Endothelial cell of umbilical vein (primary cell): ENCODE data around the gene CAPN2.

Source experiments
- EZH2 ChIP-seq: IDR thresholded peaks from 2 replicates; pipeline ENCODE4 v1.6.1; 2012; ENCODE audit warnings: borderline replicate concordance, low read depth, mild to moderate bottlenecking, moderate library complexity, low read length, inconsistent platforms; ENCODE audit not compliant: severe bottlenecking
- FOS ChIP-seq: IDR thresholded peaks from 2 replicates; pipeline ENCODE4 v1.6.1; 2011; ENCODE audit warnings: mild to moderate bottlenecking, low read length, moderate library complexity, borderline replicate concordance; ENCODE audit not compliant: insufficient read depth
- JUN ChIP-seq: IDR thresholded peaks from 2 replicates; pipeline ENCODE4 v1.6.1; 2011; ENCODE audit warnings: borderline replicate concordance, low read depth; ENCODE audit not compliant: insufficient read length, insufficient read depth
- MAX ChIP-seq: IDR thresholded peaks from 2 replicates; pipeline ENCODE4 v1.6.1; 2011; ENCODE audit not compliant: insufficient read depth, insufficient read length
- MYC ChIP-seq: IDR thresholded peaks from one replicate; pipeline ENCODE4 v1.6.1; 2011; ENCODE audit warnings: mild to moderate bottlenecking, low read depth, low read length
- POLR2A ChIP-seq: IDR thresholded peaks from 2 replicates; pipeline ENCODE4 v1.6.1; 2012; ENCODE audit warnings: low read depth, mild to moderate bottlenecking, control low read depth, low read length
- POLR2AphosphoS5 ChIP-seq: IDR thresholded peaks from 2 replicates; pipeline ENCODE4 v1.6.1; 2012; ENCODE audit warnings: low read depth, mild to moderate bottlenecking, control low read depth, low read length, moderate library complexity; ENCODE audit not compliant: insufficient read depth
- TF ChIP-seq, protein P1 (sequence below), 2 donors: IDR thresholded peaks; 1 replicate in 1 of 2; 2 replicates in 1 of 2; pipeline ENCODE4 v1.5.1; 2011; ENCODE audit warnings: low read length in 2 of 2, mild to moderate bottlenecking in 2 of 2, moderate library complexity in 2 of 2, control low read depth in 1 of 2, inconsistent platforms in 1 of 2, low read depth in 1 of 2; ENCODE audit not compliant: insufficient read depth in 1 of 2; ENCODE audit errors: extremely low read depth in 1 of 2

DNA sequence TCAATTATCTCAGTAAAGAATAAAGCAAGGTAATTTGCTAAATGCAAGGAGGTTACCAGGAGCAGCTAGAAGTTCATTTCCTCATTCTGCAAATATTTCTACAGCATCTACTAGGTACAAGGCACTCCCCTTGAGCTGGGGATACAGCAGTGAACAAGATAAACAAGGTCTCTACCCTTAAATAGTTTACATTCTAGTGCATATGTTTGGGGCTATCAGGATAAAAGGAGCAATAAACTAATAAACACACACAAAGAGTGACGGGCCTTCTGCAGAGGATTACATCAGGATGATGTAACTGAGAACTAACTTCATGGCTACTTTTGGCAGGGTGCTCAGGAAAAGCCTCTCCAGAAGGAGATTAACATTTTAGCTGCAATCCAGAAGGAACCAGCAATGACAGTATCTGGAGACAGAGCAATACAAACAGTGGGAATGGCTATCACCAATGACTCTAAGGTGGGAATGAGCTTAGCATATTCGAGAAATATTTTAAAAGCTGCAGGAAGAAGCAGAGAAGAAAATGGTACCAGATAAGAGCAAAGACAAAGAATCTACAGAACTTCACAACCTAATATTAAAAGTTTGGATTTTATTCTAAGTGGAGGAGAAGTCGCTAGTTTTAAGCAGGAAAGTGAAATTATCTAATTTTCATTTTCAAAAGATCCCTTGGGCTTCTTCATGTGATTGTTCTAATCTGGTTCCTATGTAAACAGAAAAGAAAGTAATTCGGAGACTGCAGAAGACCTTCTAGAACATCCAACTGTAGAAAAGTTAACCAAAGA is 107.6 kb downstream of the CAPN2 start:
- TF ChIP-seq EZH2 (no peak), POLR2AphosphoS5 (no peak), POLR2A (no peak), JUN (no peak), MYC (no peak), MAX (no peak), FOS (no peak)
- TF ChIP-seq, protein P1, sequence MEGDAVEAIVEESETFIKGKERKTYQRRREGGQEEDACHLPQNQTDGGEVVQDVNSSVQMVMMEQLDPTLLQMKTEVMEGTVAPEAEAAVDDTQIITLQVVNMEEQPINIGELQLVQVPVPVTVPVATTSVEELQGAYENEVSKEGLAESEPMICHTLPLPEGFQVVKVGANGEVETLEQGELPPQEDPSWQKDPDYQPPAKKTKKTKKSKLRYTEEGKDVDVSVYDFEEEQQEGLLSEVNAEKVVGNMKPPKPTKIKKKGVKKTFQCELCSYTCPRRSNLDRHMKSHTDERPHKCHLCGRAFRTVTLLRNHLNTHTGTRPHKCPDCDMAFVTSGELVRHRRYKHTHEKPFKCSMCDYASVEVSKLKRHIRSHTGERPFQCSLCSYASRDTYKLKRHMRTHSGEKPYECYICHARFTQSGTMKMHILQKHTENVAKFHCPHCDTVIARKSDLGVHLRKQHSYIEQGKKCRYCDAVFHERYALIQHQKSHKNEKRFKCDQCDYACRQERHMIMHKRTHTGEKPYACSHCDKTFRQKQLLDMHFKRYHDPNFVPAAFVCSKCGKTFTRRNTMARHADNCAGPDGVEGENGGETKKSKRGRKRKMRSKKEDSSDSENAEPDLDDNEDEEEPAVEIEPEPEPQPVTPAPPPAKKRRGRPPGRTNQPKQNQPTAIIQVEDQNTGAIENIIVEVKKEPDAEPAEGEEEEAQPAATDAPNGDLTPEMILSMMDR (IDR thresholded peaks at IDR 0.05; ENCODE audit: extremely low read depth in 1 of 2, insufficient read depth in 1 of 2, low read depth in 1 of 2, low read length in 2 of 2): no peak
